ENCODE results near the gene TFB1M.

The TFB1M gene

GRCh38 chr6:155228546-155229166, 85.6 kb downstream of the TFB1M start:
- no peak overlapping the region for H3K4me3 ChIP-seq (ENCODE audit: low read length)

GRCh38 chr6:155227046-155227445, 87.2 kb downstream of the TFB1M start:
- Histone ChIP-seq H3K4me2 (ENCODE audit: low read length) (no peak overlapping the region), H3K27me3 (ENCODE audit: low read depth, low read length) (no peaks in the 10 kb centered on the region), H2AFZ (ENCODE audit: low read depth, low read length) (no peak overlapping the region), H3K9ac (ENCODE audit: low read length) (no peak overlapping the region), H3K79me2 (ENCODE audit: low read length) (no peaks in the 10 kb centered on the region), H4K20me1 (ENCODE audit: insufficient read depth, low read length) (no peaks in the 10 kb centered on the region), H3K36me3 (replicated peaks; ENCODE audit: low read depth, low read length) (peaks cover 13% of the 10 kb centered on the region), H3K27ac (ENCODE audit: low read length) (no peak overlapping the region), H3K4me1 (ENCODE audit: low read length) (peaks cover 36% of the 10 kb centered on the region), H3K9me3 (ENCODE audit: insufficient read depth, low read length) (peaks cover 5% of the 10 kb centered on the region; the same call in 1 of the 2 replicates), H3K4me3 (ENCODE audit: low read length) (no peak overlapping the region)
- TF ChIP-seq EZH2phosphoT487 (IDR thresholded peaks at IDR 0.05; ENCODE audit: low read depth) (no peak), CTCF (IDR thresholded peaks at IDR 0.05; ENCODE audit: low read depth, low read length) (no peak)

More at GRCh38 chr6:155228546-155229166, 85.6 kb downstream of the TFB1M start:
- TF ChIP-seq CTCF (IDR thresholded peaks at IDR 0.05; ENCODE audit: low read depth, low read length), result no peak
- TF ChIP-seq EZH2phosphoT487 (IDR thresholded peaks at IDR 0.05; ENCODE audit: low read depth), result no peak
- Histone ChIP-seq H3K27me3 (ENCODE audit: low read depth, low read length) (no peaks in the 10 kb centered on the region), H3K4me2 (ENCODE audit: low read length) (no peak overlapping the region), H2AFZ (ENCODE audit: low read depth, low read length) (no peak overlapping the region), H3K36me3 (replicated peaks; ENCODE audit: low read depth, low read length) (peaks cover 13% of the 10 kb centered on the region), H3K79me2 (ENCODE audit: low read length) (no peaks in the 10 kb centered on the region), H3K4me1 (ENCODE audit: low read length) (peaks cover 20% of the 10 kb centered on the region), H3K9ac (ENCODE audit: low read length) (no peak overlapping the region), H4K20me1 (ENCODE audit: insufficient read depth, low read length) (no peaks in the 10 kb centered on the region), H3K27ac (ENCODE audit: low read length) (no peak overlapping the region), H3K9me3 (ENCODE audit: insufficient read depth, low read length) (peaks cover 5% of the 10 kb centered on the region; the same call in 1 of the 2 replicates)

- TF ChIP-seq EZH2phosphoT487 (IDR thresholded peaks at IDR 0.05; ENCODE audit: low read depth), result no peak
- TF ChIP-seq CTCF (IDR thresholded peaks at IDR 0.05; ENCODE audit: low read depth, low read length), result no peak
- H3K9ac ChIP-seq (ENCODE audit: low read length), result peak overlapping the region; percentile 62
- H3K4me2 ChIP-seq (ENCODE audit: low read length), result peak overlapping the region; percentile 85
- H3K79me2 ChIP-seq (ENCODE audit: low read length), result no peaks in the 10 kb centered on the region
- peak overlapping the region; percentile 70 for H3K4me3 ChIP-seq (ENCODE audit: low read length)
- H3K27ac ChIP-seq (ENCODE audit: low read length), result peak overlapping the region; percentile 97
- H3K9me3 ChIP-seq (ENCODE audit: insufficient read depth, low read length), result peaks cover 5% of the 10 kb centered on the region; the same call in 1 of the 2 replicates
- H3K36me3 ChIP-seq (replicated peaks; ENCODE audit: low read depth, low read length), result peaks cover 13% of the 10 kb centered on the region
- no peak overlapping the region for H2AFZ ChIP-seq (ENCODE audit: low read depth, low read length)
- H3K27me3 ChIP-seq (ENCODE audit: low read depth, low read length), result no peaks in the 10 kb centered on the region
- H4K20me1 ChIP-seq (ENCODE audit: insufficient read depth, low read length), result no peaks in the 10 kb centered on the region
- peaks cover 50% of the 10 kb centered on the region for H3K4me1 ChIP-seq (ENCODE audit: low read length)
Measured at GRCh38 chr6:155224618-155225017, 89.7 kb downstream of the TFB1M start.

- Histone ChIP-seq H3K27ac (ENCODE audit: low read length) (peak overlapping the region; percentile 97), H3K36me3 (replicated peaks; ENCODE audit: low read depth, low read length) (peaks cover 10% of the 10 kb centered on the region), H2AFZ (ENCODE audit: low read depth, low read length) (peak overlapping the region; percentile 66; the same call in 1 of the 2 replicates), H4K20me1 (ENCODE audit: insufficient read depth, low read length) (no peaks in the 10 kb centered on the region), H3K4me3 (ENCODE audit: low read length) (peak overlapping the region; percentile 70), H3K9me3 (ENCODE audit: insufficient read depth, low read length) (peaks cover 5% of the 10 kb centered on the region; the same call in 1 of the 2 replicates), H3K4me2 (ENCODE audit: low read length) (peak overlapping the region; percentile 85), H3K27me3 (ENCODE audit: low read depth, low read length) (no peaks in the 10 kb centered on the region), H3K4me1 (ENCODE audit: low read length) (peaks cover 50% of the 10 kb centered on the region), H3K79me2 (ENCODE audit: low read length) (no peaks in the 10 kb centered on the region), H3K9ac (ENCODE audit: low read length) (peak overlapping the region; percentile 66)
- TF ChIP-seq CTCF (IDR thresholded peaks at IDR 0.05; ENCODE audit: low read depth, low read length) (no peak), EZH2phosphoT487 (IDR thresholded peaks at IDR 0.05; ENCODE audit: low read depth) (no peak)
Measured at GRCh38 chr6:155223646-155224451, 90.4 kb downstream of the TFB1M start.
